Measurements from ENCODE around the gene UROD. TPM values are rescaled to one million over a fixed set of nuclear protein-coding genes. Genes with fewer than 3 reads are reported as not detected.
A peak's percentile ranks its signal among the peaks of the same experiment; 100 is the strongest.

Gene UROD
- total RNA-seq, 1 donor from 2014 or later = 96.1 TPM

DNA sequence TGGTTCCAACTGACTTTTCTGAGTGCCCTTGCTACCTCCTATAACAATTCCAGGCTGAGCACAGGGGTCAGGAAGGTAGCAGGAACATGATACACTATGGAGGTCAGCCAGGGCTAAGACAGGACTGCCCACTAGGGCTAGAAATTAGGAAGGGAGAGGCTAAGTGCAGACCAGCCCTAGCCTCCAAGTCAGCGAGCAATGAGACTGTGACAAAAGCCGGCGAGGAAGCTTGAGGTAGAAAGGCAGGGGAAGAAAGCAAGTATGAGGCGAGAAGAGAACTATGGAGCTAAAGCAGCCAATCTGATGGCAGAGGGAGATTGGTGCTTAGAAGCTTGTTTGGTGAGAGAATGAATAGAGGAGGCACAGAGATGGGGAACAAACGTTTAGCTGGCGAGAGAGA, 4.7 kb downstream of the UROD start:
- peaks cover 15% of the 10 kb centered on the region for H3K36me3 ChIP-seq (ENCODE audit: insufficient read depth, low read length)
- no peak for TF ChIP-seq EZH2 (IDR thresholded peaks at IDR 0.05; ENCODE audit: insufficient read depth, low read length)
- no peak for TF ChIP-seq CTCF (IDR thresholded peaks at IDR 0.05; ENCODE audit: insufficient read depth, low read depth, low read length)
- DNase-seq (ENCODE audit: low read depth) (no peak), FAIRE-seq (no peak)
- no peak overlapping the region for H3K4me3 ChIP-seq (ENCODE audit: insufficient read depth, low read depth, low read length)
- H3K9me3 ChIP-seq (ENCODE audit: insufficient read depth, low read depth, low read length) = no peaks in the 10 kb centered on the region
- Mint-ChIP-seq H3K4me3 (ENCODE audit: unreplicated experiment) (no peak overlapping the region), H3K36me3 (ENCODE audit: low read depth, unreplicated experiment) (peaks cover 2% of the 10 kb centered on the region), H3K4me1 (ENCODE audit: low read depth, unreplicated experiment) (peaks cover 8% of the 10 kb centered on the region), H3K27me3 (ENCODE audit: low read depth, unreplicated experiment) (no peaks in the 10 kb centered on the region), H3K27ac (ENCODE audit: unreplicated experiment) (no peak overlapping the region), H3K9me3 (ENCODE audit: unreplicated experiment) (no peaks in the 10 kb centered on the region)
- peaks cover 9% of the 10 kb centered on the region for H4K20me1 ChIP-seq (ENCODE audit: insufficient read depth, low read length)
- H3K4me1 ChIP-seq (ENCODE audit: insufficient read depth, low read length) = peaks cover 12% of the 10 kb centered on the region
- no peaks in the 10 kb centered on the region for H3K27me3 ChIP-seq (ENCODE audit: insufficient read depth, low read length)
- H3K9ac ChIP-seq (ENCODE audit: low read length) = no peak overlapping the region
- H3K27ac ChIP-seq (ENCODE audit: low read depth, low read length) = no peak overlapping the region
- H3K79me2 ChIP-seq (ENCODE audit: insufficient read depth, low read length) = peaks cover 25% of the 10 kb centered on the region
- H3K4me2 ChIP-seq (ENCODE audit: low read length) = no peak overlapping the region
- H2AFZ ChIP-seq (ENCODE audit: low read depth, low read length) = no peak overlapping the region

- peaks cover 9% of the 10 kb centered on the region for H4K20me1 ChIP-seq (ENCODE audit: insufficient read depth, low read length)
- no peaks in the 10 kb centered on the region for H3K27me3 Mint-ChIP-seq (ENCODE audit: low read depth, unreplicated experiment)
- H3K4me3 ChIP-seq (ENCODE audit: insufficient read depth, low read depth, low read length) = no peak overlapping the region
- peaks cover 12% of the 10 kb centered on the region for H3K36me3 ChIP-seq (ENCODE audit: insufficient read depth, low read length)
- H3K27ac ChIP-seq (ENCODE audit: low read depth, low read length) = no peak overlapping the region
- H3K79me2 ChIP-seq (ENCODE audit: insufficient read depth, low read length) = peaks cover 12% of the 10 kb centered on the region
- H3K27me3 ChIP-seq (ENCODE audit: insufficient read depth, low read length) = no peaks in the 10 kb centered on the region
- no peak for FAIRE-seq
- no peaks in the 10 kb centered on the region for H3K9me3 Mint-ChIP-seq (ENCODE audit: unreplicated experiment)
- H3K27ac Mint-ChIP-seq (ENCODE audit: unreplicated experiment) = no peak overlapping the region
- H3K4me2 ChIP-seq (ENCODE audit: low read length) = no peak overlapping the region
- DNase-seq (ENCODE audit: low read depth) = peak; percentile 47
- H3K4me3 Mint-ChIP-seq (ENCODE audit: unreplicated experiment) = no peak overlapping the region
- no peaks in the 10 kb centered on the region for H3K9me3 ChIP-seq (ENCODE audit: insufficient read depth, low read depth, low read length)
- no peak overlapping the region for H3K9ac ChIP-seq (ENCODE audit: low read length)
- H3K4me1 Mint-ChIP-seq (ENCODE audit: low read depth, unreplicated experiment) = peaks cover 2% of the 10 kb centered on the region
- peak overlapping the region; percentile 62 for H2AFZ ChIP-seq (ENCODE audit: low read depth, low read length)
- H3K36me3 Mint-ChIP-seq (ENCODE audit: low read depth, unreplicated experiment) = peaks cover 2% of the 10 kb centered on the region
- H3K4me1 ChIP-seq (ENCODE audit: insufficient read depth, low read length) = peaks cover 4% of the 10 kb centered on the region
- TF ChIP-seq CTCF (IDR thresholded peaks at IDR 0.05; ENCODE audit: insufficient read depth, low read depth, low read length) (peak; percentile 75), EZH2 (IDR thresholded peaks at IDR 0.05; ENCODE audit: insufficient read depth, low read length) (no peak)
Measured at GRCh38 chr1:45018599-45019230, 6.7 kb downstream of the UROD start.

DNA sequence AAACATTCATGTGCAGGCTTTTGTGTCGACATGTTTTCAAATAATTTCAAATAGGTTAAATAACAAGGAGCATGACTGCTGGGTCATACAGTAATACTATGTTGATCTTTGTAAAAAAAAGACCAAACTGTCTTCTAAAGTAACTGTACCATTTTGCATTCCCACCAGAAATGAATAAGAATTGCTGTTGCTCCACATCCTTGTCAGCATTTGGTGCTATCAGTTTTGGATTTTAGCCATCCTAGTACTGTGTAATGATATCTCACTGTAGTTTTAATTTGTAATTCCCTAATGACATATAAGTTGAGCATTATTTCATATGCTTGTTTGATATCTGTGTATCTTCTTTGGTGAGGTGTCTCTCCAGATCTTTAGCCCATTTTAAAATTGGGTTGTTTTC, 11.6 kb downstream of the UROD start:
- DNase-seq (ENCODE audit: low read depth) = no peak
- no peaks in the 10 kb centered on the region for H4K20me1 ChIP-seq (ENCODE audit: insufficient read depth, low read length)
- H3K27me3 ChIP-seq (ENCODE audit: insufficient read depth, low read length) = no peaks in the 10 kb centered on the region
- Mint-ChIP-seq H3K27ac (ENCODE audit: unreplicated experiment) (no peak overlapping the region), H3K27me3 (ENCODE audit: low read depth, unreplicated experiment) (no peaks in the 10 kb centered on the region), H3K36me3 (ENCODE audit: low read depth, unreplicated experiment) (no peaks in the 10 kb centered on the region), H3K4me1 (ENCODE audit: low read depth, unreplicated experiment) (no peaks in the 10 kb centered on the region), H3K9me3 (ENCODE audit: unreplicated experiment) (no peaks in the 10 kb centered on the region), H3K4me3 (ENCODE audit: unreplicated experiment) (no peak overlapping the region)
- H3K4me3 ChIP-seq (ENCODE audit: insufficient read depth, low read depth, low read length) = no peak overlapping the region
- no peak overlapping the region for H2AFZ ChIP-seq (ENCODE audit: low read depth, low read length)
- no peaks in the 10 kb centered on the region for H3K79me2 ChIP-seq (ENCODE audit: insufficient read depth, low read length)
- no peaks in the 10 kb centered on the region for H3K36me3 ChIP-seq (ENCODE audit: insufficient read depth, low read length)
- no peak overlapping the region for H3K9ac ChIP-seq (ENCODE audit: low read length)
- no peak for FAIRE-seq
- no peaks in the 10 kb centered on the region for H3K4me1 ChIP-seq (ENCODE audit: insufficient read depth, low read length)
- no peak overlapping the region for H3K27ac ChIP-seq (ENCODE audit: low read depth, low read length)
- TF ChIP-seq CTCF (IDR thresholded peaks at IDR 0.05; ENCODE audit: insufficient read depth, low read depth, low read length) (no peak), EZH2 (IDR thresholded peaks at IDR 0.05; ENCODE audit: insufficient read depth, low read length) (no peak)
- no peaks in the 10 kb centered on the region for H3K9me3 ChIP-seq (ENCODE audit: insufficient read depth, low read depth, low read length)
- no peak overlapping the region for H3K4me2 ChIP-seq (ENCODE audit: low read length)
